Activated CD4-positive, alpha-beta memory T cell treated with anti-CD3 and anti-CD28 coated beads, Interleukin-2, amount 10 ng/mL, durations not matched to agents 7 days and 5 days (primary cell): ENCODE data around the gene NEDD1. TPM values are rescaled to one million over a fixed set of nuclear protein-coding genes. Genes with fewer than 3 reads are reported as not detected.

Experiments
- CTCF ChIA-PET: fragments of 350-600 bp; sonication (Branson Sonifier 250); formaldehyde crosslinking; loops from one replicate; lab custom pipeline; 2021; ENCODE audit warnings: antibody characterized with exemption, inconsistent platforms; lab: Charles Lee
- POLR2A ChIA-PET: fragments of 350-600 bp; sonication (Branson Sonifier 250); formaldehyde crosslinking; loops from one replicate; lab custom pipeline; 2021; ENCODE audit warnings: antibody characterized with exemption; lab: Charles Lee
- DNase-seq: peaks from one replicate; pipeline ENCODE4 v3.0.0-alpha.2; 2020
- H3K27ac Mint-ChIP-seq: one replicate; pipeline ENCODE4 v1.8.0; 2021; ENCODE audit warnings: mild to moderate bottlenecking, mixed read lengths
- H3K27me3 Mint-ChIP-seq: one replicate; pipeline ENCODE4 v1.8.0; 2021; ENCODE audit warnings: mixed read lengths
- H3K36me3 Mint-ChIP-seq: one replicate; pipeline ENCODE4 v1.8.0; 2021; ENCODE audit warnings: low read depth, mixed read lengths
- H3K4me1 Mint-ChIP-seq: one replicate; pipeline ENCODE4 v1.8.0; 2021; ENCODE audit warnings: mixed read lengths
- H3K4me3 Mint-ChIP-seq: one replicate; pipeline ENCODE4 v1.8.0; 2021; ENCODE audit warnings: mild to moderate bottlenecking, mixed read lengths
- H3K9me3 Mint-ChIP-seq: one replicate; pipeline ENCODE4 v1.8.0; 2021; ENCODE audit warnings: mixed read lengths
- total RNA-seq, 2 experiments: library from RNA; stranded (reverse); gene quantifications; one replicate each; pipeline ENCODE4 v1.2.3, GENCODE V29; 2021

Gene NEDD1
- total RNA-seq, 2 experiments from 2014 or later = 38.9 to 40.7 TPM

- H3K27me3 Mint-ChIP-seq = peaks cover 5% of the 10 kb centered on the region
- H3K27ac Mint-ChIP-seq = no peak overlapping the region
- ChIA-PET POLR2A (no interaction called here), CTCF (no interaction called here)
- no peaks in the 10 kb centered on the region for H3K4me1 Mint-ChIP-seq
- DNase-seq = no peak
- H3K36me3 Mint-ChIP-seq = no peaks in the 10 kb centered on the region
- H3K9me3 Mint-ChIP-seq = no peaks in the 10 kb centered on the region
- no peak overlapping the region for H3K4me3 Mint-ChIP-seq
These were observed 25.4 kb upstream of the NEDD1 start for GRCh38 chr12:96881608-96882007.

DNA sequence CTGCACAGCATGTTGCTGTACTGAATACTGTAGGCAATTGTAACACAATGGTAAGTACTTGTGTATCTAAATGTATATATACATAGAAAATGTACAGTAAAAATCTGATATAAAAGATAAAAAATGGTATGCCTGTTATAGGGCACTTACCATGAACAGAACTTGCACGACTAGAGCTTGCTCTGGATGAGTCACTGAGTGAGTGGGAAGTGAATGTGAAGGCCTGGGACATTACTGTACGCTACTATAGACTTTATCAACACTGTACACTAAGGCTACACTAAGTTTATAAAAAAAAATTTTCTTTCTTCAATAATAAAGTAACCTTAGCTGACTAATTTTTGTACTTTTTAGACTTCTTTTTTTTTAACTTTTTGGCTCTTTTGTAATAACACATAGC is 24.2 kb upstream of the NEDD1 start:
- Mint-ChIP-seq H3K4me3 (no peak overlapping the region), H3K27me3 (peaks cover 5% of the 10 kb centered on the region), H3K4me1 (no peaks in the 10 kb centered on the region), H3K36me3 (no peaks in the 10 kb centered on the region), H3K9me3 (no peaks in the 10 kb centered on the region), H3K27ac (no peak overlapping the region)
- POLR2A ChIA-PET = interaction anchor here (0.6 kb wide), 1 partner anchor 24 kb away, joined by 3 read pairs; no protein-coding TSS in a partner anchor
- DNase-seq = no peak
- CTCF ChIA-PET = no interaction called here

DNA sequence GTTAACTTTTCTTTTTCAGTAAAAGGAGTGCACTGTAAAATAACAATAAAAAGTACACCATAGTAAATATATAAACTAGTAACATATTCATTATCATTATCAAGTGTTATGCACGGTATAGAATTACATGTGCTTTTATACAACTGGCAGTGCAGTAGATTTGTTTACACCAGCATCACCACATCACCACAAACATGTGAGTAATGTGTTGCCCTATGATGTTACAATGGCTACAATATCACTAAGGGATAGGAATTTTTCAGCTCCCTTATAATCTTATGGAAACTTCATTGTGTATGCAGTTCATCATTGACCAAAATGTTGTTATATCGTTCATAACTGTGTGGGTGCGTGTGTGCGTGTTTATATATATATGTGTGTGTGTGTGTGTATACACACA is 23.5 kb upstream of the NEDD1 start:
- Mint-ChIP-seq H3K9me3 (no peaks in the 10 kb centered on the region), H3K27me3 (peaks cover 2% of the 10 kb centered on the region), H3K4me1 (no peaks in the 10 kb centered on the region), H3K36me3 (no peaks in the 10 kb centered on the region), H3K4me3 (no peak overlapping the region), H3K27ac (no peak overlapping the region)
- ChIA-PET POLR2A (no interaction called here), CTCF (no interaction called here)
- no peak for DNase-seq

DNA sequence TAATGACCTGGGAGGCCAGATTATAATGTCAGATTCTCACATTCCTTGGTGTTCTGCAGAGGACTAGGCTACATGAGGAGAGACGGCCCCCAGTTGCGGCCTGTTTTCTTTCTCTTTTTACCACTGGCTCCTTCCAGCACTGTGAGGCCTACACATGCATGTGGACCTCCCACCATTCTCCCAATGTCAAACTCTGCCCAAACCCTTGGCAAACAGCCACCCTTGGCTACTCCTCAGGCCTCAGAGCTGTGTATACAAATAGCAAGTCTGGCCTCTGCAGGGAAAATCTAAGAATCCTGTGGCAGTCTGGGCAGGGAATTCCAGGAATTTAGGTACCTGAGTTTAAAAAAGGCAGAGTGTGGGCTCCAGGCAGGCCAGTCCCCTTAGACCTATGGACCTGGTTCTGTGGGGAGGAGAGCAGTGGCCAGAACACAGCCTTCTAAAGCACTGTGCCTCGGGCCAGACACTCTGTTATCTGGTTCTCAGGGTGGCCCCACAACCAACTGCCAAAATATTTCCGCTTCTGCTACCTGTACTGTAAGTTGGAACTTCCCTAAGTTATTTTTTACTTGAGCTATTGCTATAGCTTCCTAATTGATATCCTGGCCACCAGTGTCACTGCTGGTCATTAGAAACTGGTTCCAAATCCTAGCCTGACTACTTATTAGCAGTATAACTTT is 19.9 kb upstream of the NEDD1 start:
- POLR2A ChIA-PET = no interaction called here
- no peaks in the 10 kb centered on the region for H3K9me3 Mint-ChIP-seq
- no peak overlapping the region for H3K27ac Mint-ChIP-seq
- DNase-seq = no peak
- H3K36me3 Mint-ChIP-seq = no peaks in the 10 kb centered on the region
- H3K4me1 Mint-ChIP-seq = no peaks in the 10 kb centered on the region
- H3K4me3 Mint-ChIP-seq = no peak overlapping the region
- CTCF ChIA-PET = no interaction called here
- H3K27me3 Mint-ChIP-seq = peaks cover 10% of the 10 kb centered on the region

GRCh38 chr12:96889273-96889933 is 17.7 kb upstream of the NEDD1 start:
- no peak for DNase-seq
- peaks cover 12% of the 10 kb centered on the region for H3K27me3 Mint-ChIP-seq
- no peaks in the 10 kb centered on the region for H3K4me1 Mint-ChIP-seq
- H3K27ac Mint-ChIP-seq = no peak overlapping the region
- ChIA-PET CTCF (no interaction called here), POLR2A (interaction anchor here (1.4 kb wide), 1 partner anchor 17 kb away, joined by 3 read pairs; no protein-coding TSS in a partner anchor)
- no peaks in the 10 kb centered on the region for H3K36me3 Mint-ChIP-seq
- H3K4me3 Mint-ChIP-seq = no peak overlapping the region
- no peaks in the 10 kb centered on the region for H3K9me3 Mint-ChIP-seq

GRCh38 chr12:96890331-96890730 is 16.7 kb upstream of the NEDD1 start:
- H3K27me3 Mint-ChIP-seq = peaks cover 12% of the 10 kb centered on the region
- CTCF ChIA-PET = no interaction called here

GRCh38 chr12:96892104-96892503 is 15.0 kb upstream of the NEDD1 start:
- no peak overlapping the region for H3K27ac Mint-ChIP-seq
- no peaks in the 10 kb centered on the region for H3K36me3 Mint-ChIP-seq
- no peak for DNase-seq
- H3K27me3 Mint-ChIP-seq = peaks cover 11% of the 10 kb centered on the region
- H3K9me3 Mint-ChIP-seq = no peaks in the 10 kb centered on the region
- no peak overlapping the region for H3K4me3 Mint-ChIP-seq
- H3K4me1 Mint-ChIP-seq = no peaks in the 10 kb centered on the region
- CTCF ChIA-PET = no interaction called here
- POLR2A ChIA-PET = no interaction called here

More at GRCh38 chr12:96890331-96890730, 16.7 kb upstream of the NEDD1 start:
- Mint-ChIP-seq H3K27ac (no peak overlapping the region), H3K36me3 (no peaks in the 10 kb centered on the region), H3K9me3 (no peaks in the 10 kb centered on the region), H3K4me3 (no peak overlapping the region), H3K4me1 (no peaks in the 10 kb centered on the region)
- POLR2A ChIA-PET = interaction anchor here (1.4 kb wide), 1 partner anchor 16 kb away, joined by 3 read pairs; no protein-coding TSS in a partner anchor
- no peak for DNase-seq

- Mint-ChIP-seq H3K27ac (no peak overlapping the region), H3K9me3 (no peaks in the 10 kb centered on the region), H3K4me3 (no peak overlapping the region), H3K36me3 (no peaks in the 10 kb centered on the region), H3K4me1 (no peaks in the 10 kb centered on the region), H3K27me3 (peaks cover under 1% of the 10 kb centered on the region)
- CTCF ChIA-PET = no interaction called here
- POLR2A ChIA-PET = no interaction called here
- no peak for DNase-seq
These were observed 9.6 kb upstream of the NEDD1 start for GRCh38 chr12:96897421-96897820.

DNA sequence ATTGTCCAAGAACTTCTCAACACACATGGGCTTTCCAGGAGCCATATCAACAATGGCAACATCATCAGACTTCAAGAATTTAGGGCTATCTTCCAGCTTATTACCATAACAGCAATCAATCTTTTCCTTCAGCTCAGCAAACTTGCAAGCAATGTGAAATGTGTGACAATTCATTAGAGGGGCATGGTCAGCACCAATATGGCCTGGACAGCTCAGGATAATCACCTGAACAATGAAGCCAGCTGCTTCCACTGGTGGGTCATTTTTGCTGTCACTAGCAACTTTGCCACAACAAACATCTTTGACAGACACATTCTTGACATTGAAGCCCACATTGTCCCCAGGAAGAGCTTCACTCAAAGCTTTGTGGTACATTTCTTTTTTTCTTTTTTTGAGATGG is 5.9 kb upstream of the NEDD1 start:
- Mint-ChIP-seq H3K4me3 (no peak overlapping the region), H3K27me3 (peaks cover 8% of the 10 kb centered on the region), H3K36me3 (no peaks in the 10 kb centered on the region), H3K27ac (no peak overlapping the region), H3K4me1 (peaks cover 3% of the 10 kb centered on the region), H3K9me3 (no peaks in the 10 kb centered on the region)
- no peak for DNase-seq
- CTCF ChIA-PET = interaction anchor here (0.6 kb wide), 1 partner anchor 83 kb away, joined by 3 read pairs; no protein-coding TSS in a partner anchor
- POLR2A ChIA-PET = no interaction called here

DNA sequence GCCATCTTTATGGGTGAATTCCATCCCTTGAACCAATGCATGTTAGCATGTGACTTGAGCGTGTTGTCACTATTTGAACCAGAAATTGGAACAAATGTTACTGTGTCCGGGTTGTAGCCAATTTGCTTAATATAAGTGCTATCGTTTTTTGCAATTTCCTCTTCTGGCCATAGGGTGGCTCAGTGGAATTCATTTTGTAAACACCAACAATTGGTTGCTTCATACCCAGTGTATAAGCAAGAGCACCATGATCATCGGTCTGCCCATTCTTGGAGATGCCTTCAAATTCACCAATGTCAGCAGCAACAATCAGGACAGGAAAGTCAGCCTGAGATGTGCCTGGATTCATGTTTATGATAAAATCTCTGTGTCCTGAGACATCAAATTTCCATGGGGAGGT is 5.0 kb upstream of the NEDD1 start:
- no peak for DNase-seq
- Mint-ChIP-seq H3K27me3 (peaks cover 8% of the 10 kb centered on the region), H3K9me3 (no peaks in the 10 kb centered on the region), H3K4me1 (peaks cover 8% of the 10 kb centered on the region), H3K4me3 (no peak overlapping the region), H3K27ac (no peak overlapping the region), H3K36me3 (no peaks in the 10 kb centered on the region)
- POLR2A ChIA-PET = no interaction called here
- CTCF ChIA-PET = no interaction called here

DNA sequence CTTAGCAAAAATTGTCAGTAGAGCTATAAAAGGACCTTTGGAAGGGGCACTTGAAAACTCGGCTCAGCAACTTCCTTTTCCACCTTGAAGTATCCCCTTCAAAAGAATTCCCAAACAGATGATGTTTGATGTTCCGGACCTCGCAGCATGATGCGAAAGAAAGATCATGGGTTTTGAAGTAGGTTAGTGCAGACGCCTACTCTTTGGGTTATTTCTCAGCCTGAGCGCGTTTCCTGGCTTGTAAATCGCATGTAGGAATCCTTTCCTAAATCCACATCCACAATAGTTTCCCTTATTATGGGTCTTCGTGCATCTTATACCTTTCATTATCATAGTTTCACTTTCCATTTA is 584 bp upstream of the NEDD1 start:
- CTCF ChIA-PET = no interaction called here
- H3K27me3 Mint-ChIP-seq = peaks cover 8% of the 10 kb centered on the region
- POLR2A ChIA-PET = interaction anchor here (0.5 to 2.8 kb wide), 10 partner anchors 10 to 964 kb away, joined by 3 to 13 read pairs (median 4); partner anchors contain the start of genes AMDHD1, CCDC38 and CDK17

DNA sequence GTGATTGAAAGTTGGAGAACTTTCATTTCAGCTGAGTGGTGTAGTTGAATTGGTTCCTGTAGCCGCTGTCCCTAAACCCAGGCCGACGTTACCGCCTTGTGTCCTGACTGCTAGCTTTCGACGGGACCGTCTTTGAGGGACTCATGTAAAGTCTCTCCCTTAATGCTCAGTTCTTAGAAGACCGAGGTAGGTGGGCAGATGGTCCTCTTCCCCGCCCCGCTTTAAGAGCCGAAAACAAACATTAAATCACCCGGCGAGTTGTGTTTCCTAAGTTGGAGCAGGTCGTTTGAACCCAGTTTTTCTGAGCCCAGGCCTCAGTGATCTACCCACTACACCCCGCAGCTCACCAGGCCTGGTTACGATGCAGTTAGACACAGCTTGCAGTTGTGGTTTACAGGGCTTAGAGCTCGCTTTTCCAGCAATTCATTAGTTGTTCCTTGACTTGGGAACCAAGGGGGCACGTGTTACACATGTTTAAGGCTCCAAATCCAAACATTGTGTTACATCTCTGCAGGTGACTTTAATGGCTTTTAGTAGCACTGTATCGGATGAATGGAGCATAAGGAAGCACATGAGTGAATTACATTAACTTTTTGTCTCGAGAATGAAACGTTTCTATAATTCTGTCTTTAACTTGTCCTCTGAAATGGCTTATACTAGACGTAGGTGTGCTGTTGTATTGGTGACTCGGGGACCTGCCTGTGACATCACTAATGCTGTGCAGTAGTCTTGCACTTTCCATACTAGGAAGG is 790 bp downstream of the NEDD1 start:
- peaks cover 8% of the 10 kb centered on the region for H3K27me3 Mint-ChIP-seq
- CTCF ChIA-PET = interaction anchor here (1.3 kb wide), 1 partner anchor 507 kb away, joined by 3 read pairs; the partner anchor contains the start of gene CDK17
- H3K4me1 Mint-ChIP-seq = peaks cover 45% of the 10 kb centered on the region
- peaks cover 34% of the 10 kb centered on the region for H3K36me3 Mint-ChIP-seq
- POLR2A ChIA-PET = interaction anchor here (0.8 to 2.8 kb wide), 9 partner anchors 9 to 1434 kb away, joined by 3 to 13 read pairs (median 4); partner anchors contain the start of genes AMDHD1, CCDC38, CDK17 and METAP2
- H3K27ac Mint-ChIP-seq = peak overlapping the region; percentile 92
- H3K9me3 Mint-ChIP-seq = no peaks in the 10 kb centered on the region
- DNase-seq = peak; percentile 37
- H3K4me3 Mint-ChIP-seq = peak overlapping the region; percentile 83

More for the DNA sequence above, 584 bp upstream of the NEDD1 start:
- peaks cover 40% of the 10 kb centered on the region for H3K4me1 Mint-ChIP-seq
- DNase-seq = no peak
- peak overlapping the region; percentile 83 for H3K4me3 Mint-ChIP-seq
- peak overlapping the region; percentile 96 for H3K27ac Mint-ChIP-seq
- no peaks in the 10 kb centered on the region for H3K9me3 Mint-ChIP-seq
- peaks cover 29% of the 10 kb centered on the region for H3K36me3 Mint-ChIP-seq

- Mint-ChIP-seq H3K4me1 (peaks cover 48% of the 10 kb centered on the region), H3K36me3 (peaks cover 37% of the 10 kb centered on the region), H3K9me3 (no peaks in the 10 kb centered on the region), H3K27me3 (peaks cover 8% of the 10 kb centered on the region), H3K27ac (peak overlapping the region; percentile 92), H3K4me3 (peak overlapping the region; percentile 83)
- ChIA-PET POLR2A (interaction anchor here (0.9 to 2.8 kb wide), 5 partner anchors 8 to 1434 kb away, joined by 3 to 13 read pairs (median 5); partner anchors contain the start of genes CDK17 and METAP2), CTCF (interaction anchor here (1.3 kb wide), 1 partner anchor 507 kb away, joined by 3 read pairs; the partner anchor contains the start of gene CDK17)
- no peak for DNase-seq
These were observed 1.3 kb downstream of the NEDD1 start for GRCh38 chr12:96908423-96908675.
